Measurements from ENCODE around the gene DACH1.

GRCh38 chr13:71863254-71863865 is 3.6 kb downstream of the DACH1 start:
- TF ChIP-seq, protein P1, sequence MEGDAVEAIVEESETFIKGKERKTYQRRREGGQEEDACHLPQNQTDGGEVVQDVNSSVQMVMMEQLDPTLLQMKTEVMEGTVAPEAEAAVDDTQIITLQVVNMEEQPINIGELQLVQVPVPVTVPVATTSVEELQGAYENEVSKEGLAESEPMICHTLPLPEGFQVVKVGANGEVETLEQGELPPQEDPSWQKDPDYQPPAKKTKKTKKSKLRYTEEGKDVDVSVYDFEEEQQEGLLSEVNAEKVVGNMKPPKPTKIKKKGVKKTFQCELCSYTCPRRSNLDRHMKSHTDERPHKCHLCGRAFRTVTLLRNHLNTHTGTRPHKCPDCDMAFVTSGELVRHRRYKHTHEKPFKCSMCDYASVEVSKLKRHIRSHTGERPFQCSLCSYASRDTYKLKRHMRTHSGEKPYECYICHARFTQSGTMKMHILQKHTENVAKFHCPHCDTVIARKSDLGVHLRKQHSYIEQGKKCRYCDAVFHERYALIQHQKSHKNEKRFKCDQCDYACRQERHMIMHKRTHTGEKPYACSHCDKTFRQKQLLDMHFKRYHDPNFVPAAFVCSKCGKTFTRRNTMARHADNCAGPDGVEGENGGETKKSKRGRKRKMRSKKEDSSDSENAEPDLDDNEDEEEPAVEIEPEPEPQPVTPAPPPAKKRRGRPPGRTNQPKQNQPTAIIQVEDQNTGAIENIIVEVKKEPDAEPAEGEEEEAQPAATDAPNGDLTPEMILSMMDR (conservative IDR thresholded peaks at IDR 0.05; ENCODE audit: low read depth, low read length): no peak
- no peak for TF ChIP-seq EZH2phosphoT487 (IDR thresholded peaks at IDR 0.05; ENCODE audit: borderline replicate concordance, low read length)
- no peak for TF ChIP-seq EZH2 (IDR thresholded peaks at IDR 0.05; ENCODE audit: low read length, unreplicated experiment)

Measured in PC-3 (cell line).